Endothelial cell of umbilical vein (primary cell): Measurements from ENCODE around the gene MIS18BP1. TPM values are rescaled to one million over a fixed set of nuclear protein-coding genes. Genes with fewer than 3 reads are reported as not detected.

Experiments
- BruUV-seq: library from RNA; stranded (reverse); fragments of 400-500 nt; replicated peaks from 2 replicates; lab custom pipeline; 2021; lab: Mats Ljungman, UMichigan
- CTCF ChIA-PET: fragments of 300-600, 350-600 bp; sonication (Branson Sonifier 250); formaldehyde crosslinking; loops from one replicate; lab custom pipeline; 2021; ENCODE audit warnings: antibody characterized with exemption, inconsistent platforms; lab: Charles Lee
- POLR2A ChIA-PET: fragments of 300-600, 350-600 bp; sonication (Branson Sonifier 250); formaldehyde crosslinking; loops from one replicate; lab custom pipeline; 2021; ENCODE audit warnings: antibody characterized with exemption, inconsistent platforms; lab: Charles Lee
- DNase-seq: peaks from one replicate; pipeline ENCODE4 v3.0.0-alpha.2; 2011; ENCODE audit warnings: low read depth, low spot score
- FAIRE-seq: peaks from 2 replicates; lab custom pipeline; 2011; peaks lifted over from hg19 to GRCh38; lab: Jason Lieb, UNC
- H2AFZ ChIP-seq: 2 replicates; pipeline ENCODE4 v1.6.0; 2012; ENCODE audit warnings: low read depth, low read length, control low read depth, inconsistent platforms
- H3K27ac ChIP-seq: 2 replicates; pipeline ENCODE4 v1.5.1; 2011; ENCODE audit warnings: low read depth, mild to moderate bottlenecking, control low read depth, low read length, moderate library complexity; ENCODE audit not compliant: insufficient read depth
- H3K27me3 ChIP-seq, 2 experiments: 2 replicates each; pipeline versions ENCODE4 v1.6.0 to v1.6.1; 2011; ENCODE audit warnings: low read length in 2 of 2, mixed read lengths in 1 of 2; ENCODE audit not compliant: control insufficient read depth in 2 of 2, insufficient read depth in 2 of 2
- H3K36me3 ChIP-seq, 2 experiments: 2 replicates in 1 of 2; 3 replicates in 1 of 2; pipeline ENCODE4 v1.5.1; 2011; ENCODE audit warnings: low read length in 2 of 2, mild to moderate bottlenecking in 1 of 2, moderate library complexity in 1 of 2; ENCODE audit not compliant: control insufficient read depth in 2 of 2, insufficient read depth in 2 of 2; ENCODE audit errors: extremely low read depth in 1 of 2
- H3K4me1 ChIP-seq: 3 replicates; pipeline ENCODE4 v1.5.1; 2011; ENCODE audit warnings: mild to moderate bottlenecking, low read length; ENCODE audit not compliant: control insufficient read depth, insufficient read depth; ENCODE audit errors: extremely low read depth
- H3K4me2 ChIP-seq: 2 replicates; pipeline ENCODE4 v1.6.1; 2011; ENCODE audit warnings: low read length, control low read depth, mixed read lengths; ENCODE audit not compliant: insufficient read depth
- H3K4me3 ChIP-seq, 3 experiments: fragments of 200-600 bp in 1 of 3; sonication (generic), shearing (Covaris generic) in 1 of 3; replicated peaks in 1 of 3; 2 replicates each; pipeline ENCODE4 v1.5.1; 2011 to 2016; ENCODE audit warnings: control low read depth in 3 of 3, low read length in 3 of 3, mild to moderate bottlenecking in 2 of 3, inconsistent platforms in 1 of 3, low read depth in 1 of 3, moderate library complexity in 1 of 3; ENCODE audit not compliant: insufficient read depth in 1 of 3
- H3K79me2 ChIP-seq: 2 replicates; pipeline ENCODE4 v1.6.0; 2012; ENCODE audit warnings: low read length, inconsistent platforms; ENCODE audit not compliant: control insufficient read depth, insufficient read depth
- H3K9ac ChIP-seq: replicated peaks from 2 replicates; pipeline ENCODE3; 2011; ENCODE audit warnings: low read length, control low read depth; ENCODE audit not compliant: insufficient read depth; ENCODE audit errors: extremely low read depth
- H3K9me1 ChIP-seq: replicated peaks from 3 replicates; pipeline ENCODE4 v1.6.0; 2011; ENCODE audit warnings: mild to moderate bottlenecking, low read length; ENCODE audit not compliant: control insufficient read depth, insufficient read depth; ENCODE audit errors: extremely low read depth
- H3K9me3 ChIP-seq: replicated peaks from 2 replicates; pipeline ENCODE4 v1.5.1; 2012; ENCODE audit warnings: low read length, inconsistent platforms; ENCODE audit not compliant: control insufficient read depth, insufficient read depth
- H4K20me1 ChIP-seq: replicated peaks from 2 replicates; pipeline ENCODE3; 2011; ENCODE audit warnings: mild to moderate bottlenecking, low read length; ENCODE audit not compliant: control insufficient read depth, insufficient read depth; ENCODE audit errors: extremely low read depth
- EZH2 ChIP-seq: IDR thresholded peaks from 2 replicates; pipeline ENCODE4 v1.6.1; 2012; ENCODE audit warnings: borderline replicate concordance, low read depth, mild to moderate bottlenecking, moderate library complexity, low read length, inconsistent platforms; ENCODE audit not compliant: severe bottlenecking
- FOS ChIP-seq: IDR thresholded peaks from 2 replicates; pipeline ENCODE4 v1.6.1; 2011; ENCODE audit warnings: mild to moderate bottlenecking, low read length, moderate library complexity, borderline replicate concordance; ENCODE audit not compliant: insufficient read depth
- GATA2 ChIP-seq: IDR thresholded peaks from 2 replicates; pipeline ENCODE4 v1.7.0; 2011; ENCODE audit warnings: low read depth, mild to moderate bottlenecking, moderate library complexity, mixed read lengths, low read length; ENCODE audit not compliant: insufficient read length, insufficient read depth
- JUN ChIP-seq: IDR thresholded peaks from 2 replicates; pipeline ENCODE4 v1.6.1; 2011; ENCODE audit warnings: borderline replicate concordance, low read depth; ENCODE audit not compliant: insufficient read length, insufficient read depth
- MYC ChIP-seq: IDR thresholded peaks from one replicate; pipeline ENCODE4 v1.6.1; 2011; ENCODE audit warnings: mild to moderate bottlenecking, low read depth, low read length
- POLR2A ChIP-seq: IDR thresholded peaks from 2 replicates; pipeline ENCODE4 v1.6.1; 2012; ENCODE audit warnings: low read depth, mild to moderate bottlenecking, control low read depth, low read length
- POLR2AphosphoS5 ChIP-seq: IDR thresholded peaks from 2 replicates; pipeline ENCODE4 v1.6.1; 2012; ENCODE audit warnings: low read depth, mild to moderate bottlenecking, control low read depth, low read length, moderate library complexity; ENCODE audit not compliant: insufficient read depth
- dilution Hi-C: fragments of 300-500 bp; cut with MboI; formaldehyde crosslinking; loops from one replicate; pipeline ENCODE4 v1.15.0; 2019; ENCODE audit warnings: low sequenced_read_pairs; ENCODE audit not compliant: extremely low pct_ligation_motif_present
- intact Hi-C: fragments of 100-400 bp; cut with micrococcal nuclease; formaldehyde crosslinking; loops from one replicate; pipeline ENCODE4 v1.10.0; 2022
- polyA plus RNA-seq, 4 experiments: library from polyadenylated mRNA; depleted of rRNA in 3 of 4; stranded (reverse) in 3 of 4; unstranded in 1 of 4; fragments of >200 nt; gene quantifications; 2 replicates each; pipeline versions ENCODE4 v1.2.1 to v1.2.3, GENCODE V29; 2011 to 2012; ENCODE audit warnings: missing spikeins in 1 of 4
- total RNA-seq: library from RNA; stranded (reverse); gene quantifications from 2 replicates; pipeline ENCODE4 v1.2.3, GENCODE V29; 2021
- TF ChIP-seq, protein P1 (sequence below): IDR thresholded peaks from 2 replicates; pipeline ENCODE4 v1.6.1; 2011; ENCODE audit not compliant: insufficient read depth, insufficient read length
- TF ChIP-seq, protein P2 (sequence below), 2 donors: IDR thresholded peaks; 1 replicate in 1 of 2; 2 replicates in 1 of 2; pipeline ENCODE4 v1.5.1; 2011; ENCODE audit warnings: low read length in 2 of 2, mild to moderate bottlenecking in 2 of 2, moderate library complexity in 2 of 2, control low read depth in 1 of 2, inconsistent platforms in 1 of 2, low read depth in 1 of 2; ENCODE audit not compliant: insufficient read depth in 1 of 2; ENCODE audit errors: extremely low read depth in 1 of 2

MIS18BP1 gene
- total and polyA plus RNA-seq, 2 donors (not counting 3 experiments of a cell fraction or from before 2014, with no cell fraction given) = 8.9 to 43.3 TPM

DNA sequence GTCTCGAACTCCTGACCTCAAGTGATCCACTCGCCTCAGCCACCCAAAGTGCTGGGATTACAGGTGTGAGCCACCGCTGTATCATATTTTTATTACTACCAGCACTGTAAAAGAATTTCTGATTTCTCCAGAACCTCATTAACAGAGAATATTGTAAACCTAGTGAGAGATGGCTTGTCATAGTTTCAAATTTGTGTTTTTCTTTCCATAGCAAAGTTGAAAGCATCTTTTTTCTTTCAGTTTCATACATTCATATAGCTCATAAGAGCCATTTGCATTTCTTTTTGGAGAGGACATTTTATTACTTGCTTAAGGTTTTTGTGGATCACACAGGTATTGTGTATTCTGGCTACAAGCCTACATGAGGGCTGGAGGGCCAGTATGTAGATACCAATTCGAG is 58.0 kb downstream of the MIS18BP1 start:
- no peak for DNase-seq
- Histone ChIP-seq H3K4me3 (no peak overlapping the region), H3K36me3 (no peaks in the 10 kb centered on the region), H3K9me3 (no peaks in the 10 kb centered on the region), H3K27me3 (no peaks in the 10 kb centered on the region), H3K27ac (no peak overlapping the region), H3K9ac (no peak overlapping the region), H3K9me1 (no peaks in the 10 kb centered on the region), H2AFZ (no peak overlapping the region), H3K4me2 (no peak overlapping the region), H3K4me1 (no peaks in the 10 kb centered on the region), H4K20me1 (no peaks in the 10 kb centered on the region), H3K79me2 (peaks cover 1% of the 10 kb centered on the region)
- no peak for TF ChIP-seq POLR2AphosphoS5
- TF ChIP-seq EZH2 = no peak
- ChIA-PET POLR2A (no interaction called here), CTCF (interaction anchor here (0.5 kb wide), 1 partner anchor 11 kb away, joined by 4 read pairs; no protein-coding TSS in a partner anchor)
- intact Hi-C loops (no loop called here), dilution Hi-C loops (no loop called here)
- FAIRE-seq = no peak
- no TSS peak for BruUV-seq

DNA sequence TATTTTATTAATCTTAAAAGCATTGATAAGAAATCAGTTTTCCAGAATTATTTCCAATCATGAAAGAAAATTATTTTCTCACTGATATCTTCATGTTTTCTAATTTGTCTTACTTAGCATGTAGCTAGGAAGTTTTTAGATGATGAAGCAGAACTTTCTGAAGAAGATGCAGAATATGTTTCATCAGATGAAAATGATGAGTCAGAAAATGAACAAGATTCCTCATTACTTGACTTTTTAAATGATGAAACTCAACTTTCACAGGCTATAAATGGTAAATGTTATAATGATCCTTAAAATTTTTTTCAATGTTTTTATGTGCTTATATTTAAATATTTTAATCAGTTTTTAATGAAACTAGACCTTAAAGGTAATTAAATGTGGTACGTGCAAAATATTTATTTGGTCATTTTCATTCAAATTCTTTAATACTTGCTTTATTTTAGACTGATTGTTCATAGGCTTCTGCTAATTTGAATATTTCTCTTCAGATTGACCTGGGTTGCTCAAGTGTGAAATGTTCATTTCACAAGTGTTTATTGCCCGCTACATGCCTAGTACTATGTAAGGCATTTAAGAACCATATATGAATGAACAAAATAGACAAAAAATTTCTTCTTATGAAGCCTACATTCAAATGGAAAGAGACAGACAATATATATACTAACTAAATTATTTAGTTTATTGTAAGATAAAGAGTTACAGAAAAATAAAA is 67.7 kb downstream of the MIS18BP1 start:
- no peak for TF ChIP-seq FOS
- no peak for TF ChIP-seq MYC
- TF ChIP-seq GATA2 = no peak
- TF ChIP-seq, protein P1, sequence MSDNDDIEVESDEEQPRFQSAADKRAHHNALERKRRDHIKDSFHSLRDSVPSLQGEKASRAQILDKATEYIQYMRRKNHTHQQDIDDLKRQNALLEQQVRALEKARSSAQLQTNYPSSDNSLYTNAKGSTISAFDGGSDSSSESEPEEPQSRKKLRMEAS = no peak
- TF ChIP-seq POLR2AphosphoS5 = no peak
- TF ChIP-seq, protein P2, sequence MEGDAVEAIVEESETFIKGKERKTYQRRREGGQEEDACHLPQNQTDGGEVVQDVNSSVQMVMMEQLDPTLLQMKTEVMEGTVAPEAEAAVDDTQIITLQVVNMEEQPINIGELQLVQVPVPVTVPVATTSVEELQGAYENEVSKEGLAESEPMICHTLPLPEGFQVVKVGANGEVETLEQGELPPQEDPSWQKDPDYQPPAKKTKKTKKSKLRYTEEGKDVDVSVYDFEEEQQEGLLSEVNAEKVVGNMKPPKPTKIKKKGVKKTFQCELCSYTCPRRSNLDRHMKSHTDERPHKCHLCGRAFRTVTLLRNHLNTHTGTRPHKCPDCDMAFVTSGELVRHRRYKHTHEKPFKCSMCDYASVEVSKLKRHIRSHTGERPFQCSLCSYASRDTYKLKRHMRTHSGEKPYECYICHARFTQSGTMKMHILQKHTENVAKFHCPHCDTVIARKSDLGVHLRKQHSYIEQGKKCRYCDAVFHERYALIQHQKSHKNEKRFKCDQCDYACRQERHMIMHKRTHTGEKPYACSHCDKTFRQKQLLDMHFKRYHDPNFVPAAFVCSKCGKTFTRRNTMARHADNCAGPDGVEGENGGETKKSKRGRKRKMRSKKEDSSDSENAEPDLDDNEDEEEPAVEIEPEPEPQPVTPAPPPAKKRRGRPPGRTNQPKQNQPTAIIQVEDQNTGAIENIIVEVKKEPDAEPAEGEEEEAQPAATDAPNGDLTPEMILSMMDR (IDR thresholded peaks at IDR 0.05; ENCODE audit: extremely low read depth in 1 of 2, insufficient read depth in 1 of 2, low read depth in 1 of 2, low read length in 2 of 2) = no peak
- no peak for TF ChIP-seq JUN
- no peak for TF ChIP-seq POLR2A
- no peak for TF ChIP-seq EZH2
- FAIRE-seq (no peak), DNase-seq (no peak)
- Histone ChIP-seq H4K20me1 (no peaks in the 10 kb centered on the region), H3K36me3 (peaks cover 0 to 9% of the 10 kb centered on the region in 2 experiments), H3K27ac (no peak overlapping the region), H3K9me1 (no peaks in the 10 kb centered on the region), H3K27me3 (no peaks in the 10 kb centered on the region), H3K9me3 (no peaks in the 10 kb centered on the region), H3K4me3 (no peak overlapping the region), H3K4me1 (peaks cover 22% of the 10 kb centered on the region), H3K79me2 (no peaks in the 10 kb centered on the region), H3K4me2 (no peak overlapping the region), H2AFZ (no peak overlapping the region), H3K9ac (no peak overlapping the region)
- ChIA-PET POLR2A (no interaction called here), CTCF (no interaction called here)
- intact Hi-C loops = no loop called here
- dilution Hi-C loops = no loop called here
- BruUV-seq = no TSS peak
